GM13976 (cell line): ENCODE data around the gene DIABLO.

ENCODE experiments used
- DNase-seq: peaks from one replicate; pipeline ENCODE4 v3.0.0; 2012; ENCODE audit warnings: low spot score
- in situ Hi-C: fragments of 300-500 bp; cut with MboI; formaldehyde crosslinking; loops from one replicate; pipeline ENCODE4 v1.12.0; 2022; ENCODE audit warnings: low sequenced_read_pairs, mixed read lengths, inconsistent platforms; ENCODE audit not compliant: unreplicated experiment
- TF ChIP-seq, protein P1 (sequence below): IDR thresholded peaks from 2 replicates; pipeline ENCODE4 v1.5.1; 2012; ENCODE audit warnings: borderline replicate concordance, mild to moderate bottlenecking; ENCODE audit not compliant: insufficient read depth; ENCODE audit errors: extremely low read depth, missing control alignments, control extremely low read depth

DIABLO gene

GRCh38 chr12:122235741-122236140 is 9.9 kb upstream of the DIABLO start:
- in situ Hi-C loops, result no loop called here

DNA sequence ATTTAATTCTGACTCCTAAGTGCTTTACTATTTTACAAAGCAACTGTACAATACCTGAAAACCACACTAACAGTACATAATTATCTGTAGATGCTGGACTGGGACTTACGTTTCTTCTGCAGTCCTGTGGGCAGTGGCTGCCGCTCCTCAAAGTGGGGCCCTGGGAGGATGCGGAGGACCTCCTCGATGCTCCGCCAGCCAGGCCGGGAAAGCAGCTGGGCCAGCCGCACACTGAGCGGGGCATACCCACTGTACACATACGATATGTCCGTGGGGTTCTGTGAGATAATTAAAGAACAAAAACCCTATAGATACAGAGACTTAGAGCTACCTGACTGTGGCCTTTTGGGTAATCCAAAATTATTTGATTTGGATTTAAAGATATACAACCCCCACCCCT is 6.8 kb upstream of the DIABLO start:
- in situ Hi-C loops, result no loop called here
- TF ChIP-seq, protein P1, sequence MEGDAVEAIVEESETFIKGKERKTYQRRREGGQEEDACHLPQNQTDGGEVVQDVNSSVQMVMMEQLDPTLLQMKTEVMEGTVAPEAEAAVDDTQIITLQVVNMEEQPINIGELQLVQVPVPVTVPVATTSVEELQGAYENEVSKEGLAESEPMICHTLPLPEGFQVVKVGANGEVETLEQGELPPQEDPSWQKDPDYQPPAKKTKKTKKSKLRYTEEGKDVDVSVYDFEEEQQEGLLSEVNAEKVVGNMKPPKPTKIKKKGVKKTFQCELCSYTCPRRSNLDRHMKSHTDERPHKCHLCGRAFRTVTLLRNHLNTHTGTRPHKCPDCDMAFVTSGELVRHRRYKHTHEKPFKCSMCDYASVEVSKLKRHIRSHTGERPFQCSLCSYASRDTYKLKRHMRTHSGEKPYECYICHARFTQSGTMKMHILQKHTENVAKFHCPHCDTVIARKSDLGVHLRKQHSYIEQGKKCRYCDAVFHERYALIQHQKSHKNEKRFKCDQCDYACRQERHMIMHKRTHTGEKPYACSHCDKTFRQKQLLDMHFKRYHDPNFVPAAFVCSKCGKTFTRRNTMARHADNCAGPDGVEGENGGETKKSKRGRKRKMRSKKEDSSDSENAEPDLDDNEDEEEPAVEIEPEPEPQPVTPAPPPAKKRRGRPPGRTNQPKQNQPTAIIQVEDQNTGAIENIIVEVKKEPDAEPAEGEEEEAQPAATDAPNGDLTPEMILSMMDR, result no peak
- no peak for DNase-seq

More at GRCh38 chr12:122235741-122236140, 9.9 kb upstream of the DIABLO start:
- DNase-seq, result no peak
- TF ChIP-seq, protein P1, result no peak

GRCh38 chr12:122230798-122231197 is 4.9 kb upstream of the DIABLO start:
- TF ChIP-seq, protein P1, result no peak
- DNase-seq, result no peak
- in situ Hi-C loops, result no loop called here

DNA sequence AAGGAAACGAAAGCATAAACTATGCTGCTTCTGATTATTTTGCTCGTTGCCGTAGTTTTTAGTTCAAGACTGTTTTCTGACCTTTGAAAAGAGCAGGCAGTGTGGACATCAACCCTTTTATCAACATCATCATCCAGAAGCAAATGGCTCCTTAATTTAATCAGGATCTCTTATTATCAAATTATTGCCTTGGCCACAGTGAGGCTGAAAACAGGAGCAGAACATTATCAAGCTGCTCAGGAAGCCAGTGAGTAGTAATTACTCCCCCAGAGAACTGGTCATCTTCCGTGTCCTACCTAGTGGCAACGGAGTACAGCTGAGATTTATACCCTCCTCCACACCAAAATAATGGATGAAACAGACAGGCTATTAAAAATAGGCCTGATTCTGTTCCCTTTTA is 2.2 kb upstream of the DIABLO start:
- TF ChIP-seq, protein P1, result no peak
- in situ Hi-C loops, result no loop called here

GRCh38 chr12:122227341-122227740 is 1.5 kb upstream of the DIABLO start:
- DNase-seq, result no peak
- TF ChIP-seq, protein P1, result no peak
- in situ Hi-C loops, result no loop called here

More for the DNA sequence above, 2.2 kb upstream of the DIABLO start:
- no peak for DNase-seq

DNA sequence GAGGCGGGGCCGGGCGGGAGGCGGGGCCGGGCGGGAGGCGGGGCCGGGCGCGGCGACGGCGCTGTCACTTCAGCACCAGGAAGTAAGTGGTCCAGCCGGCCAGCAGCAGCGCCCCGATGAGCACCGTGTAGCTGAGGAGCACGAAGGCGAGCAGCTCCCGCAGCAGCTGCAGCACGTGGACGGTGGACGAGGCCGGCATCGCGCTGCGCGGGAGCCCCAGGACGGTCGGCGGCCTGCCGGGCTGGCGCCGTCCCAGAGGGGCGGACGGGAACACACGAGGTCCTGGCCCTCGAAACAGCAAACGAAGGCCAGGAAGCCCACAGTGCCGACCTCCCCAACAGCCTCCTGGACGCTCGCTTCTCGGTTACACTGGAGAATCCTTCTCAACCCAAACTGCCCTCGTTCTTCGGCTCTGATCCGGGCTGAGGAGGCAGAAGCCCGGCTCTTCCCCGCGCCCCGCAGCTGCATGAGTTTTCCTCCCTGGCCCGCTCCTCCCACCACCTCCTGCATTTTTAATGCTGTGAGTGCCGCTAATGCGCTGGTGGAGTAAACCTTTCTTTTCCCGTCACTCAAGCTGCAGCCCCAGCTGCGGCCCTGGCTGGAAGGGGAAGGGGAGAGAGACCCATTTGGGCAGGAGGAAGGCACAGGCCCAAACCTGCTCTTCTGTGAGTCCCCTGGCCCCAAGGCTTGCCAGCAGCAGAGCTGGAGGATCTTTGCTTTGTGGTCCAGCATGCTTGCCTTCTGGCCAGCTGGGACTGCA is 694 bp upstream of the DIABLO start:
- in situ Hi-C loops, result no loop called here
- DNase-seq, result no peak
- TF ChIP-seq, protein P1, result no peak
